Glutamatergic neuron (in vitro differentiated cells): ENCODE data around the gene THADA. TPM values are rescaled to one million over a fixed set of nuclear protein-coding genes. Genes with fewer than 3 reads are reported as not detected.

ENCODE experiments used
- DNase-seq: peaks from one replicate; pipeline ENCODE4 v3.0.0; 2022
- H3K27ac Mint-ChIP-seq: one replicate; pipeline ENCODE4 v1.8.0; 2020; ENCODE audit warnings: mild to moderate bottlenecking, mixed read lengths, inconsistent platforms; ENCODE audit not compliant: unreplicated experiment
- H3K27me3 Mint-ChIP-seq: one replicate; pipeline ENCODE4 v1.8.0; 2020; ENCODE audit warnings: mild to moderate bottlenecking, moderate library complexity, mixed read lengths, inconsistent platforms; ENCODE audit not compliant: unreplicated experiment
- H3K36me3 Mint-ChIP-seq: one replicate; pipeline ENCODE4 v1.8.0; 2020; ENCODE audit warnings: mild to moderate bottlenecking, mixed read lengths, inconsistent platforms; ENCODE audit not compliant: unreplicated experiment
- H3K4me1 Mint-ChIP-seq: one replicate; pipeline ENCODE4 v1.8.0; 2020; ENCODE audit warnings: mild to moderate bottlenecking, low read depth, mixed read lengths, inconsistent platforms; ENCODE audit not compliant: unreplicated experiment
- H3K4me3 Mint-ChIP-seq: one replicate; pipeline ENCODE4 v1.8.0; 2020; ENCODE audit warnings: mild to moderate bottlenecking, mixed read lengths, inconsistent platforms; ENCODE audit not compliant: unreplicated experiment
- H3K9me3 Mint-ChIP-seq: one replicate; pipeline ENCODE4 v1.8.0; 2020; ENCODE audit warnings: mild to moderate bottlenecking, moderate library complexity, mixed read lengths, inconsistent platforms; ENCODE audit not compliant: unreplicated experiment
- CTCF ChIP-seq: fragments of 200-600 bp; sonication (generic); IDR thresholded peaks from one replicate; pipeline ENCODE4 v1.5.0; 2021; ENCODE audit not compliant: partially characterized antibody, unreplicated experiment
- total RNA-seq: library from RNA; stranded (reverse); fragmentation: NEBNext Ultra II Directional; extraction: Animal tissue kit (Norgen Biotek cat#: 25700); gene quantifications from one replicate; pipeline ENCODE4 v1.2.1, GENCODE V29; 2021; ENCODE audit not compliant: unreplicated experiment

The THADA gene
- total RNA-seq, 1 donor from 2014 or later = 15.0 TPM

- Mint-ChIP-seq H3K4me1 (peaks cover 10% of the 10 kb centered on the region), H3K27me3 (peaks cover 6% of the 10 kb centered on the region), H3K36me3 (no peaks in the 10 kb centered on the region), H3K4me3 (peak overlapping the region; percentile 92), H3K9me3 (peaks cover 8% of the 10 kb centered on the region), H3K27ac (no peak overlapping the region)
- DNase-seq = no peak
- TF ChIP-seq CTCF = no peak
Observed at GRCh38 chr2:43594875-43595274, 963 bp downstream of the THADA start.

- no peak overlapping the region for H3K27ac Mint-ChIP-seq
- H3K4me1 Mint-ChIP-seq = peaks cover 10% of the 10 kb centered on the region
- peaks cover 4% of the 10 kb centered on the region for H3K27me3 Mint-ChIP-seq
- no peak for DNase-seq
- TF ChIP-seq CTCF = no peak
- peaks cover 8% of the 10 kb centered on the region for H3K9me3 Mint-ChIP-seq
- H3K4me3 Mint-ChIP-seq = no peak overlapping the region
- no peaks in the 10 kb centered on the region for H3K36me3 Mint-ChIP-seq
Observed at GRCh38 chr2:43593254-43593653, 2.6 kb downstream of the THADA start.

GRCh38 chr2:43592443-43592842, 3.4 kb downstream of the THADA start:
- H3K4me3 Mint-ChIP-seq = no peak overlapping the region
- H3K9me3 Mint-ChIP-seq = peaks cover 8% of the 10 kb centered on the region

GRCh38 chr2:43585708-43586107, 10.1 kb downstream of the THADA start:
- H3K9me3 Mint-ChIP-seq = no peaks in the 10 kb centered on the region
- no peak for DNase-seq
- H3K27ac Mint-ChIP-seq = no peak overlapping the region
- no peaks in the 10 kb centered on the region for H3K36me3 Mint-ChIP-seq
- H3K4me1 Mint-ChIP-seq = no peaks in the 10 kb centered on the region
- TF ChIP-seq CTCF = no peak
- peaks cover 1% of the 10 kb centered on the region for H3K27me3 Mint-ChIP-seq
- H3K4me3 Mint-ChIP-seq = no peak overlapping the region

More at GRCh38 chr2:43592443-43592842, 3.4 kb downstream of the THADA start:
- no peak for DNase-seq
- H3K4me1 Mint-ChIP-seq = peaks cover 10% of the 10 kb centered on the region
- H3K36me3 Mint-ChIP-seq = no peaks in the 10 kb centered on the region
- TF ChIP-seq CTCF = no peak
- H3K27me3 Mint-ChIP-seq = peaks cover 4% of the 10 kb centered on the region
- no peak overlapping the region for H3K27ac Mint-ChIP-seq

- H3K4me3 Mint-ChIP-seq = no peak overlapping the region
- no peak overlapping the region for H3K27ac Mint-ChIP-seq
- H3K27me3 Mint-ChIP-seq = peaks cover 1% of the 10 kb centered on the region
- TF ChIP-seq CTCF = no peak
- no peaks in the 10 kb centered on the region for H3K36me3 Mint-ChIP-seq
- no peak for DNase-seq
- no peaks in the 10 kb centered on the region for H3K4me1 Mint-ChIP-seq
- no peaks in the 10 kb centered on the region for H3K9me3 Mint-ChIP-seq
Observed at GRCh38 chr2:43579275-43579981, 16.4 kb downstream of the THADA start.
